IMR-90 (cell line): ENCODE measurements around the gene GPRC5B. TPM values are rescaled to one million over a fixed set of nuclear protein-coding genes. Genes with fewer than 3 reads are reported as not detected.
A peak's percentile ranks its signal among the peaks of the same experiment; 100 is the strongest.

Experiments used
- ATAC-seq: fragments of 200-7000 bp; cut with Tn5 transposase; 2 replicates; pipeline ENCODE4 v1.9.1; 2020; ENCODE audit warnings: low read depth, mild to moderate bottlenecking, moderate library complexity
- BruUV-seq: library from RNA; stranded (reverse); fragments of 400-500 nt; replicated peaks from 2 replicates; lab custom pipeline; 2021; lab: Mats Ljungman, UMichigan
- CTCF ChIA-PET: fragments of 300-600 bp; formaldehyde crosslinking; extraction: SDS; loops from one replicate; lab custom pipeline; 2021; ENCODE audit warnings: antibody characterized with exemption; lab: Yijun Ruan, JAX
- POLR2A ChIA-PET: fragments of 300-600 bp; sonication (Branson Sonifier 250); formaldehyde crosslinking; loops from one replicate; lab custom pipeline; 2022; ENCODE audit warnings: antibody characterized with exemption; ENCODE audit not compliant: unreplicated experiment; lab: Charles Lee
- DNase-seq: peaks from one replicate; pipeline ENCODE4 v3.0.0; 2013
- H2AFZ ChIP-seq: replicated peaks from 2 replicates; pipeline ENCODE3; 2013; ENCODE audit warnings: low read length, mild to moderate bottlenecking; ENCODE audit not compliant: poor library complexity
- H2AK5ac ChIP-seq: 2 replicates; pipeline ENCODE4 v1.6.1; 2013; ENCODE audit warnings: low read depth, low read length, inconsistent platforms
- H2AK9ac ChIP-seq: replicated peaks from 2 replicates; pipeline ENCODE3; 2013; ENCODE audit warnings: mild to moderate bottlenecking, low read depth, low read length, moderate library complexity; ENCODE audit not compliant: poor library complexity
- H2BK120ac ChIP-seq: 2 replicates; pipeline ENCODE4 v1.6.1; 2013; ENCODE audit warnings: low read depth, low read length, inconsistent platforms
- H2BK15ac ChIP-seq: 3 replicates; pipeline ENCODE4 v1.6.1; 2013; ENCODE audit warnings: low read depth, low read length, inconsistent platforms
- H2BK20ac ChIP-seq: 2 replicates; pipeline ENCODE4 v1.6.1; 2013; ENCODE audit warnings: low read depth, mild to moderate bottlenecking, inconsistent platforms, low read length, moderate library complexity
- H2BK5ac ChIP-seq: 2 replicates; pipeline ENCODE4 v1.6.1; 2013; ENCODE audit warnings: mild to moderate bottlenecking, low read depth, low read length, inconsistent platforms; ENCODE audit not compliant: poor library complexity, severe bottlenecking
- H3K14ac ChIP-seq: replicated peaks from 2 replicates; pipeline ENCODE4 v1.6.1; 2013; ENCODE audit warnings: low read depth, low read length, inconsistent platforms
- H3K18ac ChIP-seq: 2 replicates; pipeline ENCODE4 v1.6.1; 2013; ENCODE audit warnings: low read depth, low read length, control low read depth
- H3K23ac ChIP-seq: 2 replicates; pipeline ENCODE4 v1.6.1; 2013; ENCODE audit warnings: low read depth, low read length, inconsistent platforms
- H3K27ac ChIP-seq: 2 replicates; pipeline ENCODE4 v1.5.1; 2013; ENCODE audit warnings: mild to moderate bottlenecking, control low read depth, low read length; ENCODE audit not compliant: insufficient read depth
- H3K27me3 ChIP-seq: 2 replicates; pipeline ENCODE4 v1.6.1; 2013; ENCODE audit warnings: low read length; ENCODE audit not compliant: control insufficient read depth, insufficient read depth
- H3K36me3 ChIP-seq: 2 replicates; pipeline ENCODE4 v1.6.1; 2013; ENCODE audit warnings: low read length, mixed read lengths; ENCODE audit not compliant: control insufficient read depth, insufficient read depth
- H3K4ac ChIP-seq: 2 replicates; pipeline ENCODE4 v1.6.1; 2013; ENCODE audit warnings: low read depth, low read length, inconsistent platforms
- H3K4me1 ChIP-seq: 2 replicates; pipeline ENCODE4 v1.6.1; 2013; ENCODE audit warnings: low read length, mixed read lengths; ENCODE audit not compliant: control insufficient read depth, insufficient read depth
- H3K4me2 ChIP-seq: 2 replicates; pipeline ENCODE4 v1.6.1; 2013; ENCODE audit warnings: low read depth, mild to moderate bottlenecking, control low read depth, low read length, moderate library complexity
- H3K4me3 ChIP-seq: 2 replicates; pipeline ENCODE4 v1.5.1; 2013; ENCODE audit warnings: low read depth, mild to moderate bottlenecking, control low read depth, low read length, moderate library complexity; ENCODE audit not compliant: insufficient read depth
- H3K56ac ChIP-seq: 2 replicates; pipeline ENCODE4 v1.6.1; 2013; ENCODE audit warnings: low read length, inconsistent platforms; ENCODE audit not compliant: insufficient read depth; ENCODE audit errors: extremely low read depth
- H3K79me1 ChIP-seq, 2 experiments: 2 replicates each; pipeline ENCODE4 v1.6.1; 2013; ENCODE audit warnings: low read length in 2 of 2, inconsistent platforms in 1 of 2, low read depth in 1 of 2
- H3K9ac ChIP-seq: 2 replicates; pipeline ENCODE4 v1.6.1; 2013; ENCODE audit warnings: low read depth, low read length, control low read depth
- H3K9me1 ChIP-seq: 2 replicates; pipeline ENCODE4 v1.6.1; 2013; ENCODE audit warnings: low read length, inconsistent platforms; ENCODE audit not compliant: insufficient read depth
- H3K9me3 ChIP-seq: 2 replicates; pipeline ENCODE4 v1.6.1; 2013; ENCODE audit warnings: low read length; ENCODE audit not compliant: control insufficient read depth, insufficient read depth
- H4K20me1 ChIP-seq: 2 replicates; pipeline ENCODE4 v1.6.1; 2013; ENCODE audit warnings: low read length, inconsistent platforms; ENCODE audit not compliant: insufficient read depth
- H4K5ac ChIP-seq: 2 replicates; pipeline ENCODE4 v1.6.1; 2013; ENCODE audit warnings: mild to moderate bottlenecking, low read depth, low read length, control low read depth
- H4K8ac ChIP-seq, 2 experiments: 2 replicates each; pipeline ENCODE4 v1.6.1; 2013; ENCODE audit warnings: low read depth in 2 of 2, low read length in 2 of 2, control low read depth in 1 of 2, inconsistent platforms in 1 of 2
- H4K91ac ChIP-seq: 2 replicates; pipeline ENCODE4 v1.6.1; 2013; ENCODE audit warnings: low read depth, low read length, inconsistent platforms; ENCODE audit not compliant: insufficient read depth
- BHLHE40 ChIP-seq: fragments of 150-350 bp; IDR thresholded peaks from 2 replicates; pipeline ENCODE4 v1.6.1; 2016; ENCODE audit warnings: mild to moderate bottlenecking, low read depth, low read length
- CHD1 ChIP-seq: IDR thresholded peaks from 2 replicates; pipeline ENCODE4 v1.6.1; 2012; ENCODE audit warnings: low read depth, low read length, improper control_type of control experiment
- CTCF ChIP-seq: conservative IDR thresholded peaks from 2 replicates; pipeline ENCODE4 v1.5.1; 2012; ENCODE audit warnings: mild to moderate bottlenecking, low read depth, low read length, improper control_type of control experiment
- ELK1 ChIP-seq: fragments of 150-350 bp; IDR thresholded peaks from 2 replicates; pipeline ENCODE4 v1.6.1; 2016; ENCODE audit warnings: low read depth, mild to moderate bottlenecking, low read length, moderate library complexity, borderline replicate concordance
- FOS ChIP-seq: fragments of 150-350 bp; IDR thresholded peaks from 2 replicates; pipeline ENCODE4 v1.6.1; 2016; ENCODE audit warnings: low read depth, low read length
- MAFK ChIP-seq: IDR thresholded peaks from 2 replicates; pipeline ENCODE4 v1.6.1; 2012; ENCODE audit warnings: low read depth, low read length, improper control_type of control experiment
- MAZ ChIP-seq: IDR thresholded peaks from 2 replicates; pipeline ENCODE4 v1.6.1; 2012; ENCODE audit warnings: low read depth, mild to moderate bottlenecking, low read length, improper control_type of control experiment, moderate library complexity, borderline replicate concordance
- MXI1 ChIP-seq: IDR thresholded peaks from 2 replicates; pipeline ENCODE4 v1.6.1; 2012; ENCODE audit warnings: low read depth, mild to moderate bottlenecking, low read length, moderate library complexity, borderline replicate concordance
- NFE2L2 ChIP-seq: fragments of 150-350 bp; IDR thresholded peaks from 2 replicates; pipeline ENCODE4 v1.6.1; 2016; ENCODE audit warnings: low read depth, mild to moderate bottlenecking, low read length
- POLR2A ChIP-seq: IDR thresholded peaks from 2 replicates; pipeline ENCODE4 v1.6.1; 2012; ENCODE audit warnings: mild to moderate bottlenecking, low read depth, low read length
- RAD21 ChIP-seq: IDR thresholded peaks from 2 replicates; pipeline ENCODE4 v1.6.1; 2012; ENCODE audit warnings: low read length, improper control_type of control experiment
- RCOR1 ChIP-seq: IDR thresholded peaks from 2 replicates; pipeline ENCODE4 v1.6.1; 2012; ENCODE audit warnings: mild to moderate bottlenecking, low read length, improper control_type of control experiment; ENCODE audit not compliant: insufficient replicate concordance
- RFX5 ChIP-seq: IDR thresholded peaks from 2 replicates; pipeline ENCODE4 v1.8.0; 2012; ENCODE audit warnings: low read depth, mild to moderate bottlenecking, low read length, moderate library complexity
- SMC3 ChIP-seq: fragments of 150-350 bp; IDR thresholded peaks from 2 replicates; pipeline ENCODE4 v1.6.1; 2016; ENCODE audit warnings: low read depth, mild to moderate bottlenecking, antibody characterized with exemption, low read length, moderate library complexity
- USF2 ChIP-seq: fragments of 150-350 bp; IDR thresholded peaks from 2 replicates; pipeline ENCODE4 v1.6.1; 2017; ENCODE audit warnings: mild to moderate bottlenecking, antibody characterized with exemption, low read length, low read depth
- WGBS, 2 experiments: methylation state at CpG; one replicate each; pipeline versions ENCODE4 v1.1.5 to v1.1.7; 2013; ENCODE audit warnings: missing lambda C conversion rate in 2 of 2; ENCODE audit not compliant: insufficient read length in 1 of 2; ENCODE audit errors: extremely low coverage in 2 of 2; 5-methylcytosine and 5-hydroxymethylcytosine counted together
- dilution Hi-C: fragments of 300-500 bp; cut with HindIII; formaldehyde crosslinking; loops from one replicate; pipeline ENCODE4 v1.14.3; 2018; ENCODE audit warnings: low sequenced_read_pairs; ENCODE audit not compliant: unreplicated experiment
- in situ Hi-C: fragments of 300-500 bp; cut with MboI; formaldehyde crosslinking; loops from 3 replicates; pipeline ENCODE4 v1.14.3; 2019; ENCODE audit warnings: low sequenced_read_pairs, inconsistent platforms, mixed read lengths
- intact Hi-C: fragments of 100-400 bp; cut with micrococcal nuclease; formaldehyde crosslinking; loops from 2 replicates; pipeline ENCODE4 v1.10.0; 2022
- polyA plus RNA-seq, 3 experiments: library from polyadenylated mRNA; depleted of rRNA; stranded (reverse); fragments of >200 nt; gene quantifications; 2 replicates each; pipeline ENCODE4 v1.2.3, GENCODE V29; 2012; ENCODE audit warnings: low replicate concordance in 1 of 3
- total RNA-seq: library from RNA; depleted of rRNA; stranded (reverse); fragments of >200 nt; gene quantifications from 2 replicates; pipeline ENCODE4 v1.2.3, GENCODE V29; 2012

Gene GPRC5B
- total and polyA plus RNA-seq, 2 of the 4 experiments (the other 2 are of a cell fraction): 2.5 to 8.5 TPM

- dilution Hi-C loops: loop anchor here (25.0 kb wide), 1 partner anchor 272 kb away; no protein-coding TSS in a partner anchor
- Histone ChIP-seq H3K79me1 (peaks cover 0 to 8% of the 10 kb centered on the region in 2 experiments; a peak in 1 of 4 replicates), H2AK9ac (peak overlapping the region; percentile 58), H3K4me3 (peak overlapping the region; percentile 85), H3K9ac (peak overlapping the region; percentile 59; the same call in 1 of the 2 replicates), H3K27ac (no peak overlapping the region), H3K4me1 (peaks cover 5% of the 10 kb centered on the region; the same call in 1 of the 2 replicates), H3K14ac (0 out of 2 replicates have a peak overlapping the region, but pooled peaks have one; percentile 27), H3K56ac (no peak overlapping the region), H3K9me3 (no peaks in the 10 kb centered on the region), H2BK5ac (no peak overlapping the region), H2AFZ (peak overlapping the region; percentile 91), H4K5ac (no peak overlapping the region), H2BK15ac (0 out of 3 replicates have a peak overlapping the region, but pooled peaks have one; percentile 27), H3K4me2 (peak overlapping the region; percentile 73), H3K9me1 (no peaks in the 10 kb centered on the region), H4K91ac (no peak overlapping the region), H2BK120ac (no peak overlapping the region; the same call in 1 of the 2 replicates), H3K36me3 (no peaks in the 10 kb centered on the region), H3K18ac (no peak overlapping the region; the same call in 1 of the 2 replicates), H3K27me3 (peaks cover 11% of the 10 kb centered on the region), H2AK5ac (no peak overlapping the region), H4K20me1 (peaks cover 4% of the 10 kb centered on the region; the same call in 1 of the 2 replicates), H3K4ac (no peak overlapping the region; the same call in 1 of the 2 replicates), H2BK20ac (no peak overlapping the region), H4K8ac (no peak overlapping the region), H3K23ac (no peak overlapping the region)
- in situ Hi-C loops: loop anchor here (25.0 kb wide), 1 partner anchor 772 kb away; the partner anchor contains the start of gene ITPRIPL2
- TF ChIP-seq RAD21 (no peak), RFX5 (no peak), USF2 (no peak), RCOR1 (no peak), CHD1 (no peak), ELK1 (no peak), MAFK (no peak), BHLHE40 (no peak), MAZ (no peak), NFE2L2 (no peak), SMC3 (no peak), POLR2A (no peak), CTCF (no peak), FOS (no peak), MXI1 (no peak)
- DNase-seq (no peak), ATAC-seq (0 out of 2 replicates have a peak, but pooled peaks have one; percentile 13)
- POLR2A ChIA-PET: no interaction called here
- 0% methylated on average over 2 of the region's 24 CpGs; no CpG with 5 or more reads in 1 of the 2 experiments for WGBS, 2 experiments
- intact Hi-C loops: no loop called here
- CTCF ChIA-PET: interaction anchor here (1.0 to 1.5 kb wide), 2 partner anchors 284 to 286 kb away, joined by 4 to 5 read pairs; no protein-coding TSS in a partner anchor
- no TSS peak for BruUV-seq
Measured at GRCh38 chr16:19883966-19884485, 622 bp downstream of the GPRC5B start.
